IMR-90 (cell line): ENCODE results near the gene CDHR3. TPM values are rescaled to one million over a fixed set of nuclear protein-coding genes. Genes with fewer than 3 reads are reported as not detected.

ENCODE experiments used
- ATAC-seq: fragments of 200-7000 bp; cut with Tn5 transposase; 2 replicates; pipeline ENCODE4 v1.9.1; 2020; ENCODE audit warnings: low read depth, mild to moderate bottlenecking, moderate library complexity
- BruUV-seq: library from RNA; stranded (reverse); fragments of 400-500 nt; replicated peaks from 2 replicates; lab custom pipeline; 2021; lab: Mats Ljungman, UMichigan
- CTCF ChIA-PET: fragments of 300-600 bp; formaldehyde crosslinking; extraction: SDS; loops from one replicate; lab custom pipeline; 2021; ENCODE audit warnings: antibody characterized with exemption; lab: Yijun Ruan, JAX
- POLR2A ChIA-PET: fragments of 300-600 bp; sonication (Branson Sonifier 250); formaldehyde crosslinking; loops from one replicate; lab custom pipeline; 2022; ENCODE audit warnings: antibody characterized with exemption; ENCODE audit not compliant: unreplicated experiment; lab: Charles Lee
- DNase-seq: peaks from one replicate; pipeline ENCODE4 v3.0.0; 2013
- H2AFZ ChIP-seq: replicated peaks from 2 replicates; pipeline ENCODE3; 2013; ENCODE audit warnings: low read length, mild to moderate bottlenecking; ENCODE audit not compliant: poor library complexity
- H2AK5ac ChIP-seq: 2 replicates; pipeline ENCODE4 v1.6.1; 2013; ENCODE audit warnings: low read depth, low read length, inconsistent platforms
- H2AK9ac ChIP-seq: replicated peaks from 2 replicates; pipeline ENCODE3; 2013; ENCODE audit warnings: mild to moderate bottlenecking, low read depth, low read length, moderate library complexity; ENCODE audit not compliant: poor library complexity
- H2BK120ac ChIP-seq: 2 replicates; pipeline ENCODE4 v1.6.1; 2013; ENCODE audit warnings: low read depth, low read length, inconsistent platforms
- H2BK15ac ChIP-seq: 3 replicates; pipeline ENCODE4 v1.6.1; 2013; ENCODE audit warnings: low read depth, low read length, inconsistent platforms
- H2BK20ac ChIP-seq: 2 replicates; pipeline ENCODE4 v1.6.1; 2013; ENCODE audit warnings: low read depth, mild to moderate bottlenecking, inconsistent platforms, low read length, moderate library complexity
- H2BK5ac ChIP-seq: 2 replicates; pipeline ENCODE4 v1.6.1; 2013; ENCODE audit warnings: mild to moderate bottlenecking, low read depth, low read length, inconsistent platforms; ENCODE audit not compliant: poor library complexity, severe bottlenecking
- H3K14ac ChIP-seq: replicated peaks from 2 replicates; pipeline ENCODE4 v1.6.1; 2013; ENCODE audit warnings: low read depth, low read length, inconsistent platforms
- H3K18ac ChIP-seq: 2 replicates; pipeline ENCODE4 v1.6.1; 2013; ENCODE audit warnings: low read depth, low read length, control low read depth
- H3K23ac ChIP-seq: 2 replicates; pipeline ENCODE4 v1.6.1; 2013; ENCODE audit warnings: low read depth, low read length, inconsistent platforms
- H3K27ac ChIP-seq: 2 replicates; pipeline ENCODE4 v1.5.1; 2013; ENCODE audit warnings: mild to moderate bottlenecking, control low read depth, low read length; ENCODE audit not compliant: insufficient read depth
- H3K27me3 ChIP-seq: 2 replicates; pipeline ENCODE4 v1.6.1; 2013; ENCODE audit warnings: low read length; ENCODE audit not compliant: control insufficient read depth, insufficient read depth
- H3K36me3 ChIP-seq: 2 replicates; pipeline ENCODE4 v1.6.1; 2013; ENCODE audit warnings: low read length, mixed read lengths; ENCODE audit not compliant: control insufficient read depth, insufficient read depth
- H3K4ac ChIP-seq: 2 replicates; pipeline ENCODE4 v1.6.1; 2013; ENCODE audit warnings: low read depth, low read length, inconsistent platforms
- H3K4me1 ChIP-seq: 2 replicates; pipeline ENCODE4 v1.6.1; 2013; ENCODE audit warnings: low read length, mixed read lengths; ENCODE audit not compliant: control insufficient read depth, insufficient read depth
- H3K4me2 ChIP-seq: 2 replicates; pipeline ENCODE4 v1.6.1; 2013; ENCODE audit warnings: low read depth, mild to moderate bottlenecking, control low read depth, low read length, moderate library complexity
- H3K4me3 ChIP-seq: 2 replicates; pipeline ENCODE4 v1.5.1; 2013; ENCODE audit warnings: low read depth, mild to moderate bottlenecking, control low read depth, low read length, moderate library complexity; ENCODE audit not compliant: insufficient read depth
- H3K56ac ChIP-seq: 2 replicates; pipeline ENCODE4 v1.6.1; 2013; ENCODE audit warnings: low read length, inconsistent platforms; ENCODE audit not compliant: insufficient read depth; ENCODE audit errors: extremely low read depth
- H3K79me1 ChIP-seq, 2 experiments: 2 replicates each; pipeline ENCODE4 v1.6.1; 2013; ENCODE audit warnings: low read length in 2 of 2, inconsistent platforms in 1 of 2, low read depth in 1 of 2
- H3K9ac ChIP-seq: 2 replicates; pipeline ENCODE4 v1.6.1; 2013; ENCODE audit warnings: low read depth, low read length, control low read depth
- H3K9me1 ChIP-seq: 2 replicates; pipeline ENCODE4 v1.6.1; 2013; ENCODE audit warnings: low read length, inconsistent platforms; ENCODE audit not compliant: insufficient read depth
- H3K9me3 ChIP-seq: 2 replicates; pipeline ENCODE4 v1.6.1; 2013; ENCODE audit warnings: low read length; ENCODE audit not compliant: control insufficient read depth, insufficient read depth
- H4K20me1 ChIP-seq: 2 replicates; pipeline ENCODE4 v1.6.1; 2013; ENCODE audit warnings: low read length, inconsistent platforms; ENCODE audit not compliant: insufficient read depth
- H4K5ac ChIP-seq: 2 replicates; pipeline ENCODE4 v1.6.1; 2013; ENCODE audit warnings: mild to moderate bottlenecking, low read depth, low read length, control low read depth
- H4K8ac ChIP-seq, 2 experiments: 2 replicates each; pipeline ENCODE4 v1.6.1; 2013; ENCODE audit warnings: low read depth in 2 of 2, low read length in 2 of 2, control low read depth in 1 of 2, inconsistent platforms in 1 of 2
- H4K91ac ChIP-seq: 2 replicates; pipeline ENCODE4 v1.6.1; 2013; ENCODE audit warnings: low read depth, low read length, inconsistent platforms; ENCODE audit not compliant: insufficient read depth
- BHLHE40 ChIP-seq: fragments of 150-350 bp; IDR thresholded peaks from 2 replicates; pipeline ENCODE4 v1.6.1; 2016; ENCODE audit warnings: mild to moderate bottlenecking, low read depth, low read length
- CEBPB ChIP-seq: IDR thresholded peaks from 2 replicates; pipeline ENCODE4 v1.6.1; 2012; ENCODE audit warnings: low read depth, low read length, improper control_type of control experiment
- CHD1 ChIP-seq: IDR thresholded peaks from 2 replicates; pipeline ENCODE4 v1.6.1; 2012; ENCODE audit warnings: low read depth, low read length, improper control_type of control experiment
- FOS ChIP-seq: fragments of 150-350 bp; IDR thresholded peaks from 2 replicates; pipeline ENCODE4 v1.6.1; 2016; ENCODE audit warnings: low read depth, low read length
- MAFK ChIP-seq: IDR thresholded peaks from 2 replicates; pipeline ENCODE4 v1.6.1; 2012; ENCODE audit warnings: low read depth, low read length, improper control_type of control experiment
- MAZ ChIP-seq: IDR thresholded peaks from 2 replicates; pipeline ENCODE4 v1.6.1; 2012; ENCODE audit warnings: low read depth, mild to moderate bottlenecking, low read length, improper control_type of control experiment, moderate library complexity, borderline replicate concordance
- MXI1 ChIP-seq: IDR thresholded peaks from 2 replicates; pipeline ENCODE4 v1.6.1; 2012; ENCODE audit warnings: low read depth, mild to moderate bottlenecking, low read length, moderate library complexity, borderline replicate concordance
- NFE2L2 ChIP-seq: fragments of 150-350 bp; IDR thresholded peaks from 2 replicates; pipeline ENCODE4 v1.6.1; 2016; ENCODE audit warnings: low read depth, mild to moderate bottlenecking, low read length
- POLR2A ChIP-seq: IDR thresholded peaks from 2 replicates; pipeline ENCODE4 v1.6.1; 2012; ENCODE audit warnings: mild to moderate bottlenecking, low read depth, low read length
- RAD21 ChIP-seq: IDR thresholded peaks from 2 replicates; pipeline ENCODE4 v1.6.1; 2012; ENCODE audit warnings: low read length, improper control_type of control experiment
- RCOR1 ChIP-seq: IDR thresholded peaks from 2 replicates; pipeline ENCODE4 v1.6.1; 2012; ENCODE audit warnings: mild to moderate bottlenecking, low read length, improper control_type of control experiment; ENCODE audit not compliant: insufficient replicate concordance
- RFX5 ChIP-seq: IDR thresholded peaks from 2 replicates; pipeline ENCODE4 v1.8.0; 2012; ENCODE audit warnings: low read depth, mild to moderate bottlenecking, low read length, moderate library complexity
- SMC3 ChIP-seq: fragments of 150-350 bp; IDR thresholded peaks from 2 replicates; pipeline ENCODE4 v1.6.1; 2016; ENCODE audit warnings: low read depth, mild to moderate bottlenecking, antibody characterized with exemption, low read length, moderate library complexity
- dilution Hi-C: fragments of 300-500 bp; cut with HindIII; formaldehyde crosslinking; loops from one replicate; pipeline ENCODE4 v1.14.3; 2018; ENCODE audit warnings: low sequenced_read_pairs; ENCODE audit not compliant: unreplicated experiment
- in situ Hi-C: fragments of 300-500 bp; cut with MboI; formaldehyde crosslinking; loops from 3 replicates; pipeline ENCODE4 v1.14.3; 2019; ENCODE audit warnings: low sequenced_read_pairs, inconsistent platforms, mixed read lengths
- intact Hi-C: fragments of 100-400 bp; cut with micrococcal nuclease; formaldehyde crosslinking; loops from 2 replicates; pipeline ENCODE4 v1.10.0; 2022
- polyA plus RNA-seq, 3 experiments: library from polyadenylated mRNA; depleted of rRNA; stranded (reverse); fragments of >200 nt; gene quantifications; 2 replicates each; pipeline ENCODE4 v1.2.3, GENCODE V29; 2012; ENCODE audit warnings: low replicate concordance in 1 of 3
- total RNA-seq: library from RNA; depleted of rRNA; stranded (reverse); fragments of >200 nt; gene quantifications from 2 replicates; pipeline ENCODE4 v1.2.3, GENCODE V29; 2012
- TF ChIP-seq, protein P1 (sequence below): fragments of 150-350 bp; IDR thresholded peaks from 2 replicates; pipeline ENCODE4 v1.6.1; 2016; ENCODE audit warnings: low read depth, mild to moderate bottlenecking, low read length, moderate library complexity, borderline replicate concordance
- TF ChIP-seq, protein P2 (sequence below): conservative IDR thresholded peaks from 2 replicates; pipeline ENCODE4 v1.5.1; 2012; ENCODE audit warnings: mild to moderate bottlenecking, low read depth, low read length, improper control_type of control experiment
- TF ChIP-seq, protein P3 (sequence below): fragments of 150-350 bp; IDR thresholded peaks from 2 replicates; pipeline ENCODE4 v1.6.1; 2017; ENCODE audit warnings: mild to moderate bottlenecking, antibody characterized with exemption, low read length, low read depth

Gene CDHR3
- total and polyA plus RNA-seq, 2 of the 4 experiments (the other 2 are of a cell fraction) = 0.96 to 1.6 TPM

DNA sequence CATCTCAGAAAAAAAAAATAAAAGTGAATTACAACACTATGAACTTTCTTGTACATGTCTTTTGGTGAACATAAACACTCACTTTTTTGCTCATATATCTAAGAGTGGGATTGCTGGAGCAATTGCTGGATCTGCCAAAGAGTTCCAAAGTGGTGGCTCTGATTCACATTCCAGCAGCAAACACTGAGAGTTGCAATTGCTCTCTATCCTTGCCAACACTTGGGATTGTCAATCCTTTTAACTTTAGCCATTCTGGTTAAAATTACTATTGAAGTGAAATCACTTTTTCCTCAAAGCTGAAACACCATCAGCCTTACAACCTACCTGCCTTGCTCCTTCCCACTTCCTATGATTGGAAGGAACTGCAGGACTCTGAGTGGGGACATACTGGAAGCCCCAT, 70.7 kb downstream of the CDHR3 start:
- H2BK15ac ChIP-seq = no peak overlapping the region
- H3K18ac ChIP-seq = no peak overlapping the region
- H2AK5ac ChIP-seq = no peak overlapping the region
- no peak for ATAC-seq
- peaks cover 10% of the 10 kb centered on the region; the same call in 1 of the 2 replicates for H3K27me3 ChIP-seq
- no peak overlapping the region for H3K27ac ChIP-seq
- no peak overlapping the region for H3K4me2 ChIP-seq
- no peak overlapping the region for H2AK9ac ChIP-seq
- H4K20me1 ChIP-seq = no peaks in the 10 kb centered on the region
- H4K5ac ChIP-seq = no peak overlapping the region
- peaks cover 3% of the 10 kb centered on the region; the same call in 1 of the 2 replicates for H3K9me1 ChIP-seq
- no peaks in the 10 kb centered on the region for H3K36me3 ChIP-seq
- no peak overlapping the region for H2AFZ ChIP-seq
- peaks cover 9% of the 10 kb centered on the region for H3K9me3 ChIP-seq
- H3K14ac ChIP-seq = no peak overlapping the region
- H2BK20ac ChIP-seq = no peak overlapping the region
- no peak overlapping the region for H3K4me3 ChIP-seq
- peaks cover 5% of the 10 kb centered on the region; the same call in 1 of the 2 replicates for H3K4me1 ChIP-seq
- no peak overlapping the region for H4K91ac ChIP-seq
- POLR2A ChIA-PET = no interaction called here
- no peak overlapping the region for H3K56ac ChIP-seq
- H3K79me1 ChIP-seq = no peaks in the 10 kb centered on the region
- no TSS peak for BruUV-seq
- TF ChIP-seq, protein P1, sequence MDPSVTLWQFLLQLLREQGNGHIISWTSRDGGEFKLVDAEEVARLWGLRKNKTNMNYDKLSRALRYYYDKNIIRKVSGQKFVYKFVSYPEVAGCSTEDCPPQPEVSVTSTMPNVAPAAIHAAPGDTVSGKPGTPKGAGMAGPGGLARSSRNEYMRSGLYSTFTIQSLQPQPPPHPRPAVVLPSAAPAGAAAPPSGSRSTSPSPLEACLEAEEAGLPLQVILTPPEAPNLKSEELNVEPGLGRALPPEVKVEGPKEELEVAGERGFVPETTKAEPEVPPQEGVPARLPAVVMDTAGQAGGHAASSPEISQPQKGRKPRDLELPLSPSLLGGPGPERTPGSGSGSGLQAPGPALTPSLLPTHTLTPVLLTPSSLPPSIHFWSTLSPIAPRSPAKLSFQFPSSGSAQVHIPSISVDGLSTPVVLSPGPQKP = no peak
- TF ChIP-seq SMC3 (no peak), CHD1 (no peak), POLR2A (no peak), MAFK (no peak), CEBPB (no peak), NFE2L2 (no peak), MAZ (no peak), RCOR1 (no peak), MXI1 (no peak), BHLHE40 (no peak), FOS (no peak), RAD21 (no peak), RFX5 (no peak)
- TF ChIP-seq, protein P2, sequence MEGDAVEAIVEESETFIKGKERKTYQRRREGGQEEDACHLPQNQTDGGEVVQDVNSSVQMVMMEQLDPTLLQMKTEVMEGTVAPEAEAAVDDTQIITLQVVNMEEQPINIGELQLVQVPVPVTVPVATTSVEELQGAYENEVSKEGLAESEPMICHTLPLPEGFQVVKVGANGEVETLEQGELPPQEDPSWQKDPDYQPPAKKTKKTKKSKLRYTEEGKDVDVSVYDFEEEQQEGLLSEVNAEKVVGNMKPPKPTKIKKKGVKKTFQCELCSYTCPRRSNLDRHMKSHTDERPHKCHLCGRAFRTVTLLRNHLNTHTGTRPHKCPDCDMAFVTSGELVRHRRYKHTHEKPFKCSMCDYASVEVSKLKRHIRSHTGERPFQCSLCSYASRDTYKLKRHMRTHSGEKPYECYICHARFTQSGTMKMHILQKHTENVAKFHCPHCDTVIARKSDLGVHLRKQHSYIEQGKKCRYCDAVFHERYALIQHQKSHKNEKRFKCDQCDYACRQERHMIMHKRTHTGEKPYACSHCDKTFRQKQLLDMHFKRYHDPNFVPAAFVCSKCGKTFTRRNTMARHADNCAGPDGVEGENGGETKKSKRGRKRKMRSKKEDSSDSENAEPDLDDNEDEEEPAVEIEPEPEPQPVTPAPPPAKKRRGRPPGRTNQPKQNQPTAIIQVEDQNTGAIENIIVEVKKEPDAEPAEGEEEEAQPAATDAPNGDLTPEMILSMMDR = no peak
- TF ChIP-seq, protein P3, sequence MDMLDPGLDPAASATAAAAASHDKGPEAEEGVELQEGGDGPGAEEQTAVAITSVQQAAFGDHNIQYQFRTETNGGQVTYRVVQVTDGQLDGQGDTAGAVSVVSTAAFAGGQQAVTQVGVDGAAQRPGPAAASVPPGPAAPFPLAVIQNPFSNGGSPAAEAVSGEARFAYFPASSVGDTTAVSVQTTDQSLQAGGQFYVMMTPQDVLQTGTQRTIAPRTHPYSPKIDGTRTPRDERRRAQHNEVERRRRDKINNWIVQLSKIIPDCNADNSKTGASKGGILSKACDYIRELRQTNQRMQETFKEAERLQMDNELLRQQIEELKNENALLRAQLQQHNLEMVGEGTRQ = no peak
- DNase-seq = no peak
- no peak overlapping the region for H2BK5ac ChIP-seq
- dilution Hi-C loops = no loop called here
- no peak overlapping the region for H3K4ac ChIP-seq
- no peak overlapping the region for H2BK120ac ChIP-seq
- CTCF ChIA-PET = no interaction called here
- intact Hi-C loops = no loop called here
- H3K9ac ChIP-seq = no peak overlapping the region
- in situ Hi-C loops = no loop called here
- no peak overlapping the region for H4K8ac ChIP-seq
- H3K23ac ChIP-seq = no peak overlapping the region
